ENCODE results near the gene MCF2L2. TPM values are rescaled to one million over a fixed set of nuclear protein-coding genes. Genes with fewer than 3 reads are reported as not detected.

The MCF2L2 gene
- total RNA-seq, 4 donors from 2014 or later: 0.13 to 0.49 (median 0.22) TPM; not detected in 1

DNA sequence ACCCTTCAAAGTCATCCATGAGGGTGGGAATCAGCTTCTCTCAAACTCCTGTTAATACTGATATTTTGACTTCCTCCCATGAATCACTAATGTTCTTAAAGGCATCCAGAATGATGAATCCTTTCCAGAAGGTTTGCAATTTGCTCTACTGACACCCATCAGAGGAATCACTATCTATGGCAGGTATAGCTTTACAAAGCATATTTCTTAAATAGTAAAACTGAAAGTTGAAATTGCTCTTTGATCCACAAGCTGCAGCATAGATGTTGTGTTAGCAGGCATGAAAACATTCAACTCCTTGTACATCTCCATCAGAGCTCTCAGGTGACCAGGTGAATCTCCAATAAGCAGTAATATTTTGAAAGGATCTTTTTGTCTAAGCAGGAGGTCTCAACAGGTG lies 109.0 kb downstream of the MCF2L2 start:
- TF ChIP-seq, protein P1, sequence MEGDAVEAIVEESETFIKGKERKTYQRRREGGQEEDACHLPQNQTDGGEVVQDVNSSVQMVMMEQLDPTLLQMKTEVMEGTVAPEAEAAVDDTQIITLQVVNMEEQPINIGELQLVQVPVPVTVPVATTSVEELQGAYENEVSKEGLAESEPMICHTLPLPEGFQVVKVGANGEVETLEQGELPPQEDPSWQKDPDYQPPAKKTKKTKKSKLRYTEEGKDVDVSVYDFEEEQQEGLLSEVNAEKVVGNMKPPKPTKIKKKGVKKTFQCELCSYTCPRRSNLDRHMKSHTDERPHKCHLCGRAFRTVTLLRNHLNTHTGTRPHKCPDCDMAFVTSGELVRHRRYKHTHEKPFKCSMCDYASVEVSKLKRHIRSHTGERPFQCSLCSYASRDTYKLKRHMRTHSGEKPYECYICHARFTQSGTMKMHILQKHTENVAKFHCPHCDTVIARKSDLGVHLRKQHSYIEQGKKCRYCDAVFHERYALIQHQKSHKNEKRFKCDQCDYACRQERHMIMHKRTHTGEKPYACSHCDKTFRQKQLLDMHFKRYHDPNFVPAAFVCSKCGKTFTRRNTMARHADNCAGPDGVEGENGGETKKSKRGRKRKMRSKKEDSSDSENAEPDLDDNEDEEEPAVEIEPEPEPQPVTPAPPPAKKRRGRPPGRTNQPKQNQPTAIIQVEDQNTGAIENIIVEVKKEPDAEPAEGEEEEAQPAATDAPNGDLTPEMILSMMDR (IDR thresholded peaks at IDR 0.05): no peak
- TF ChIP-seq POLR2A (IDR thresholded peaks at IDR 0.05): no peak
- H3K4me1 ChIP-seq: no peaks in the 10 kb centered on the region
- intact Hi-C loops (cut with DNase I): no loop called here
- H3K9me3 ChIP-seq: no peaks in the 10 kb centered on the region
- H3K4me3 ChIP-seq (replicated peaks in 1 of 3): no peak overlapping the region
- no peaks in the 10 kb centered on the region for H3K36me3 ChIP-seq
- H3K27ac ChIP-seq: no peak overlapping the region
- no peak for DNase-seq
- H3K27me3 ChIP-seq: no peaks in the 10 kb centered on the region

DNA sequence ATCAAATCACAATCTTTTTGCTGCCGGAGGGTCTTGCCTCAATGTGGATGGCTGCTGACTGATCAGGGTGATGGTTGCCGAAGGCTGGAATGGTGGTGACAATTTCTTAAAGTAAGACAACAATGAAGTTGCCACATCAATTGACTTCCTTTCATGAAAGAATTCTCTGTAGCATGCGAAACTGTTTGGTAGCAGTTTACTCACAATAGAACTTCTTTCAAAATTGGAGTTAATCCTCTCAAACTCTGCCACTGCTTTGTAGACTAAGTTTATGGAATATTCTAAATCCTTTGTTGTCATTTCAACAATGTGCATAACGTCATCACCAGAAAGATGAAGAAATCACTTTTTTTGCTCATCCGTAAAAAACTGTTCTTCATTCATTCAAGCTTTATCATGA lies 109.5 kb downstream of the MCF2L2 start:
- H3K9me3 ChIP-seq: no peaks in the 10 kb centered on the region
- DNase-seq: no peak
- no peaks in the 10 kb centered on the region for H3K36me3 ChIP-seq
- WGBS, 2 donors: 91 to 92% methylated on average over 5 of the region's 5 CpGs
- intact Hi-C loops (cut with DNase I): no loop called here
- no peak overlapping the region for H3K27ac ChIP-seq
- H3K4me3 ChIP-seq (replicated peaks in 1 of 3): no peak overlapping the region
- H3K4me1 ChIP-seq: no peaks in the 10 kb centered on the region
- TF ChIP-seq POLR2A (IDR thresholded peaks at IDR 0.05): no peak
- TF ChIP-seq, protein P1 (IDR thresholded peaks at IDR 0.05): no peak
- no peaks in the 10 kb centered on the region for H3K27me3 ChIP-seq

DNA sequence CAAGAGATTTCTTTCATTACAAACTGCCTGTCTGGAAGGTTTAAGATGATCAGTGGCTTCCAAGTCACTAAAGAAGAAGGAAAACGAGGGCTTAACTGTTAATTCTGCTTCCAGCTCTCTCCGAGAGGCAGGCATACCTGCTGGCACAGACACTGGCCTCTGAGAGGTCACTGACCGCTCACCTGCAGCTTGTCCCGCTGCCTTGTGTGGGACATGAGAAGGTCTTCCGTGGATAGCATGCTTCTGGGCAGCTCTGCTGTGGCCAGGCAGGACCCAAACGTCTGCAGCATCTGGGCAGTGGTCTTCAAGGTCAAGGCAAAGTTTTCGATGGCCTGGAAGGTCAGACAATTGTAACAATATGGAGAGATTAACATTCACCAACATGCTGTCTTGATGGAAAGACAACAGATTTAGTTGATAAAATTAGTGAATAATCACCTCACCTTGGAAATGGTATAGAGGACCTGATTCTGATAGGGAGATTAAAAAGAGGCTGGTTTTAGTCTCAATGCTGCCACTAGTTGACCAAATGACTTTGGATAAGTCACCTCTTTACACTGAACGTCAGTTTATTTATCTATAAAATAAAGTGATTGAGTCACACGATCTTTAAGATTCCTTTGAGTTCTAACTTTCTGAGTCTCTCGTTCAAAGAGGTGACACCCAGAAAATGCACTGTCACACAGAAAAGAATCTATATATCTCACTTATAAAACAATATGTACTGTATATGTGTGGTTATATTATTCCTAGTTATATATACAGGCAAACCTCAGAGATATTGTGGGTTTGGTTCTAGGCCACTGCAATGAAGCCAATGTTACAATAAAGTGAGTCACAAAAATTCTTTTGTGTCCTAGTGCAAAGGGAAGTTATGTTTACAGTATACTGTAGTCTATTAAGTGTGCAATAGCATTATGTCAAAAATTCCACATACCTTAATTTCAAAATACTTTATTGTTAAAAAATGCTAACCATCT lies 110.2 kb downstream of the MCF2L2 start:
- no peak overlapping the region for H3K4me3 ChIP-seq (replicated peaks in 1 of 3)
- no peak for TF ChIP-seq POLR2A (IDR thresholded peaks at IDR 0.05)
- TF ChIP-seq, protein P1 (IDR thresholded peaks at IDR 0.05): no peak
- no peak for DNase-seq
- no peaks in the 10 kb centered on the region for H3K9me3 ChIP-seq
- WGBS, 2 donors: 76 to 81% methylated on average over 10 of the region's 10 CpGs
- H3K27me3 ChIP-seq: no peaks in the 10 kb centered on the region
- intact Hi-C loops (cut with DNase I): no loop called here
- H3K36me3 ChIP-seq: no peaks in the 10 kb centered on the region
- no peaks in the 10 kb centered on the region for H3K4me1 ChIP-seq
- no peak overlapping the region for H3K27ac ChIP-seq

DNA sequence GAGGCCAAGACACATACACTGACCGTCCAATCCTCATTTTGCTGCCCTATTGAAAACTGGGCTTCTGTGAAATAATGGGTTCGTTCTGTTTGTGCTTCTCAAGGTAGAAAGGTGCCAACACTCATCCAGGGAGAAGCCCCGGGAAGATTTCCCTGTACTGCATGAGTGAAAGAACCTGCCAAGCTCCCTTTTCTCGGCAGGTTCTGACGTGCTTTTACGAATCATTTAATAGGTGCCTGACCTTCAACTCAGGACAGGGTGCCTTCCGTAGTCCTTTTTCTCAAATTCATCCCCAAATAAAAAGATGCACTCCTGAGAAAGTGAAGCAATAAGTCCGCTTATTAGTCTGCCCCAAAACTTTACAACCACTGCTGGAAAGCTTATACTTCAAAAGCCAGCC lies 111.1 kb downstream of the MCF2L2 start:
- H3K4me1 ChIP-seq: no peaks in the 10 kb centered on the region
- intact Hi-C loops (cut with DNase I): no loop called here
- H3K27me3 ChIP-seq: no peaks in the 10 kb centered on the region
- no peaks in the 10 kb centered on the region for H3K36me3 ChIP-seq
- 80 to 94% methylated on average over 8 of the region's 8 CpGs for WGBS, 2 donors
- DNase-seq: no peak
- no peak overlapping the region for H3K4me3 ChIP-seq (replicated peaks in 1 of 3)
- H3K27ac ChIP-seq: no peak overlapping the region
- H3K9me3 ChIP-seq: no peaks in the 10 kb centered on the region
- no peak for TF ChIP-seq POLR2A (IDR thresholded peaks at IDR 0.05)
- TF ChIP-seq, protein P1 (IDR thresholded peaks at IDR 0.05): no peak

DNA sequence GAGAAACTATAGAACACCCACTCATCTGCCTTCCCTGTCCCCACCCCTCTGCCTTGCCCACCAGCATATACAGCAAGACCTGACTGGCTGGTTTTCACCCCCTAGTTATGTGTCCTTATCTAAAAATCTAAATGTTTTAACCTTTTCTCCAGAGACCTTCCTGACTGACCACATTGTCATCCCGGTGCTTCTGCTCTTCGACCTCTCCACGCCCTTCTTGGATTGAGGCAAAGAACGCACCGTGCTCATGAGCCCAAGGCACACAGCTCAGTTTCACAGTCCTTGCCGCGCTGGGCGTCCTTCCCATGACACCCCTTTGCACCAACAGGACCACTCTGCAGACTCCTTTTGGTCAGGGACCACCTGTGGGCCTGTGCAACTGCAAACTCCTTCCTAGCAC lies 112.7 kb downstream of the MCF2L2 start:
- no peak overlapping the region for H3K27ac ChIP-seq
- no peak for DNase-seq
- no peaks in the 10 kb centered on the region for H3K4me1 ChIP-seq
- H3K9me3 ChIP-seq: no peaks in the 10 kb centered on the region
- no peaks in the 10 kb centered on the region for H3K36me3 ChIP-seq
- no peak overlapping the region for H3K4me3 ChIP-seq (replicated peaks in 1 of 3)
- WGBS, 2 donors: 86 to 93% methylated on average over 8 of the region's 8 CpGs
- no peaks in the 10 kb centered on the region for H3K27me3 ChIP-seq
- intact Hi-C loops (cut with DNase I): no loop called here
- no peak for TF ChIP-seq POLR2A (IDR thresholded peaks at IDR 0.05)
- TF ChIP-seq, protein P1 (IDR thresholded peaks at IDR 0.05): no peak

Measured in thyroid gland (tissue), 4 donors.